OCI-LY7 (cell line): Measurements from ENCODE around the gene RBM33. TPM values are rescaled to one million over a fixed set of nuclear protein-coding genes. Genes with fewer than 3 reads are reported as not detected.

Experiments
- BruUV-seq: library from RNA; stranded (reverse); fragments of 400-500 nt; replicated peaks from 2 replicates; lab custom pipeline; 2021; lab: Mats Ljungman, UMichigan
- CTCF ChIA-PET: fragments of 300-600 bp; sonication (Branson Sonifier 250); formaldehyde crosslinking; loops from one replicate; lab custom pipeline; 2022; ENCODE audit warnings: antibody characterized with exemption; ENCODE audit not compliant: unreplicated experiment; lab: Charles Lee
- POLR2A ChIA-PET: fragments of 300-600 bp; sonication (Branson Sonifier 250); formaldehyde crosslinking; loops from one replicate; lab custom pipeline; 2022; ENCODE audit warnings: antibody characterized with exemption; lab: Charles Lee
- DNase-seq: peaks from one replicate; pipeline ENCODE4 v3.0.0-alpha.2; 2015; ENCODE audit warnings: low spot score
- H2AFZ ChIP-seq: fragments of 200-600 bp; sonication (generic), shearing (Covaris generic); 2 replicates; pipeline ENCODE4 v1.6.1; 2014; ENCODE audit warnings: mild to moderate bottlenecking, antibody characterized with exemption, low read length, moderate library complexity
- H3K27ac ChIP-seq: fragments of 200-600 bp; sonication (generic); 2 replicates; pipeline ENCODE4 v1.5.1; 2014; ENCODE audit warnings: mixed run types, low read depth, mild to moderate bottlenecking, moderate library complexity, low read length, inconsistent platforms; ENCODE audit not compliant: poor library complexity, severe bottlenecking
- H3K36me3 ChIP-seq: fragments of 200-600 bp; sonication (generic); 2 replicates; pipeline ENCODE4 v1.6.1; 2014; ENCODE audit warnings: mild to moderate bottlenecking, antibody characterized with exemption, low read length, moderate library complexity, mixed read lengths; ENCODE audit not compliant: insufficient read depth
- H3K4me1 ChIP-seq: fragments of 200-600 bp; sonication (generic); 2 replicates; pipeline ENCODE4 v1.5.1; 2014; ENCODE audit warnings: mild to moderate bottlenecking, low read length; ENCODE audit not compliant: insufficient read depth, poor library complexity, severe bottlenecking
- H3K4me2 ChIP-seq: fragments of 200-600 bp; sonication (generic); 2 replicates; pipeline ENCODE4 v1.6.1; 2014; ENCODE audit warnings: mild to moderate bottlenecking, low read length
- H3K4me3 ChIP-seq: fragments of 200-600 bp; sonication (generic); 2 replicates; pipeline ENCODE4 v1.5.1; 2014; ENCODE audit warnings: mild to moderate bottlenecking, low read depth, low read length; ENCODE audit not compliant: poor library complexity, severe bottlenecking
- H3K79me2 ChIP-seq: fragments of 200-600 bp; sonication (generic); 2 replicates; pipeline ENCODE4 v1.6.1; 2016; ENCODE audit warnings: low read depth, mild to moderate bottlenecking, low read length, moderate library complexity, mixed read lengths; ENCODE audit not compliant: insufficient read depth
- H3K9me2 ChIP-seq: fragments of 200-600 bp; sonication (generic); 2 replicates; pipeline ENCODE4 v1.6.1; 2016; ENCODE audit warnings: mild to moderate bottlenecking, low read length, mixed read lengths; ENCODE audit not compliant: insufficient read depth
- H3K9me3 ChIP-seq: fragments of 200-600 bp; sonication (generic); 2 replicates; pipeline ENCODE4 v1.6.1; 2014; ENCODE audit warnings: mild to moderate bottlenecking, mixed run types, low read length, mixed read lengths
- H4K20me1 ChIP-seq: fragments of 200-600 bp; sonication (generic); 2 replicates; pipeline ENCODE4 v1.6.1; 2014; ENCODE audit warnings: mild to moderate bottlenecking, antibody characterized with exemption, low read length, moderate library complexity, mixed read lengths; ENCODE audit not compliant: insufficient read depth
- EZH2phosphoT487 ChIP-seq: fragments of 200-600 bp; sonication (generic); IDR thresholded peaks from 2 replicates; pipeline ENCODE4 v1.6.1; 2018; ENCODE audit warnings: low read depth, borderline replicate concordance, mild to moderate bottlenecking, mixed run types, antibody characterized with exemption, low read length, moderate library complexity, mixed read lengths
- intact Hi-C: fragments of 100-400 bp; cut with micrococcal nuclease; formaldehyde crosslinking; loops from one replicate; pipeline ENCODE4 v1.10.0; 2022; ENCODE audit not compliant: unreplicated experiment
- total RNA-seq, 2 experiments: library from RNA; depleted of rRNA in 1 of 2; stranded (reverse); fragments of >200 nt in 1 of 2; shearing (Covaris generic) in 1 of 2; gene quantifications; 2 replicates each; pipeline ENCODE4 v1.2.3, GENCODE V29; 2014 to 2022
- TF ChIP-seq, protein P1 (sequence below): fragments of 200-600 bp; sonication (generic); conservative IDR thresholded peaks from 2 replicates; pipeline ENCODE4 v1.5.1; 2014; ENCODE audit warnings: mild to moderate bottlenecking, antibody characterized with exemption, low read length, moderate library complexity, mixed read lengths

Gene RBM33
- total RNA-seq, 2 experiments from 2014 or later = 67.6 to 127 TPM

GRCh38 chr7:155751409-155751808 lies 106.9 kb downstream of the RBM33 start:
- intact Hi-C loops = no loop called here
- H3K4me2 ChIP-seq = peak overlapping the region; percentile 78
- no peak for DNase-seq
- TF ChIP-seq EZH2phosphoT487 = no peak
- TF ChIP-seq, protein P1, sequence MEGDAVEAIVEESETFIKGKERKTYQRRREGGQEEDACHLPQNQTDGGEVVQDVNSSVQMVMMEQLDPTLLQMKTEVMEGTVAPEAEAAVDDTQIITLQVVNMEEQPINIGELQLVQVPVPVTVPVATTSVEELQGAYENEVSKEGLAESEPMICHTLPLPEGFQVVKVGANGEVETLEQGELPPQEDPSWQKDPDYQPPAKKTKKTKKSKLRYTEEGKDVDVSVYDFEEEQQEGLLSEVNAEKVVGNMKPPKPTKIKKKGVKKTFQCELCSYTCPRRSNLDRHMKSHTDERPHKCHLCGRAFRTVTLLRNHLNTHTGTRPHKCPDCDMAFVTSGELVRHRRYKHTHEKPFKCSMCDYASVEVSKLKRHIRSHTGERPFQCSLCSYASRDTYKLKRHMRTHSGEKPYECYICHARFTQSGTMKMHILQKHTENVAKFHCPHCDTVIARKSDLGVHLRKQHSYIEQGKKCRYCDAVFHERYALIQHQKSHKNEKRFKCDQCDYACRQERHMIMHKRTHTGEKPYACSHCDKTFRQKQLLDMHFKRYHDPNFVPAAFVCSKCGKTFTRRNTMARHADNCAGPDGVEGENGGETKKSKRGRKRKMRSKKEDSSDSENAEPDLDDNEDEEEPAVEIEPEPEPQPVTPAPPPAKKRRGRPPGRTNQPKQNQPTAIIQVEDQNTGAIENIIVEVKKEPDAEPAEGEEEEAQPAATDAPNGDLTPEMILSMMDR = no peak
- no peak overlapping the region for H2AFZ ChIP-seq
- ChIA-PET POLR2A (interaction anchor here (1.0 kb wide), 1 partner anchor 17 kb away, joined by 5 read pairs; no protein-coding TSS in a partner anchor), CTCF (interaction anchor here (1.1 kb wide), 1 partner anchor 8 kb away, joined by 4 read pairs; no protein-coding TSS in a partner anchor)
- no TSS peak for BruUV-seq
- H3K9me2 ChIP-seq = no peaks in the 10 kb centered on the region
- peaks cover 99% of the 10 kb centered on the region for H3K79me2 ChIP-seq
- no peak overlapping the region for H3K4me3 ChIP-seq
- H3K27ac ChIP-seq = no peak overlapping the region
- H3K36me3 ChIP-seq = peaks cover 60% of the 10 kb centered on the region
- peaks cover 74% of the 10 kb centered on the region for H4K20me1 ChIP-seq
- H3K9me3 ChIP-seq = no peaks in the 10 kb centered on the region
- peaks cover 86% of the 10 kb centered on the region for H3K4me1 ChIP-seq

- peaks cover 9% of the 10 kb centered on the region for H3K9me3 ChIP-seq
- no TSS peak for BruUV-seq
- no peaks in the 10 kb centered on the region for H3K9me2 ChIP-seq
- H3K4me2 ChIP-seq = peak overlapping the region; percentile 78
- peak overlapping the region; percentile 39 for H3K27ac ChIP-seq
- TF ChIP-seq, protein P1 = no peak
- no peak for TF ChIP-seq EZH2phosphoT487
- ChIA-PET POLR2A (interaction anchor here (1.3 kb wide), 1 partner anchor 9 kb away, joined by 4 read pairs; no protein-coding TSS in a partner anchor), CTCF (no interaction called here)
- intact Hi-C loops = no loop called here
- peak; percentile 38 for DNase-seq
- peaks cover 60% of the 10 kb centered on the region for H3K36me3 ChIP-seq
- H2AFZ ChIP-seq = no peak overlapping the region
- peaks cover 74% of the 10 kb centered on the region for H3K4me1 ChIP-seq
- H3K79me2 ChIP-seq = peaks cover 99% of the 10 kb centered on the region
- peak overlapping the region; percentile 50 for H3K4me3 ChIP-seq
- H4K20me1 ChIP-seq = peaks cover 70% of the 10 kb centered on the region
Observed at GRCh38 chr7:155752756-155753445, 108.4 kb downstream of the RBM33 start.
